Ramos (cell line): ENCODE measurements around the gene THSD7A.

Experiments
- in situ Hi-C: fragments of 300-500 bp; cut with MboI; formaldehyde crosslinking; loops from one replicate; pipeline ENCODE4 v1.14.3; 2022; ENCODE audit warnings: low sequenced_read_pairs; ENCODE audit not compliant: unreplicated experiment

The THSD7A gene

DNA sequence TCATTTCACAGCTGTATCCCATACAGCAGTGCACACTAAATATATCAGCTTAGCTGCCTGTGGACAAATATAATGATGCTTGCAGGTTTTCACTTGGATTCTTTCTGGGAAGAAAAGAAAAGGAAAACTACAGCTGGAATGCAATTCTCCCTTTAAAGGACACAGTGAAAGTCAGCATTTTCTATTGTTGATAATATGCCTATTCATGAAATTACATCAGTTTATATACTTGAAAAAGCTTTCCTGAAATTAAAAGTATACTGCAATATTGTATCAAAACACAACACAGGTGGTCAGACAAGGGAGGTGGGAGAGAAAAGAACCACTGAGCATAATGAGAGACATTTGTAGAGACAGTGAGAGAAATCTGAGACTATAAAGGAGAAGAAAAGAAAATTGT lies 20.3 kb downstream of the THSD7A start:
- in situ Hi-C loops = no loop called here

DNA sequence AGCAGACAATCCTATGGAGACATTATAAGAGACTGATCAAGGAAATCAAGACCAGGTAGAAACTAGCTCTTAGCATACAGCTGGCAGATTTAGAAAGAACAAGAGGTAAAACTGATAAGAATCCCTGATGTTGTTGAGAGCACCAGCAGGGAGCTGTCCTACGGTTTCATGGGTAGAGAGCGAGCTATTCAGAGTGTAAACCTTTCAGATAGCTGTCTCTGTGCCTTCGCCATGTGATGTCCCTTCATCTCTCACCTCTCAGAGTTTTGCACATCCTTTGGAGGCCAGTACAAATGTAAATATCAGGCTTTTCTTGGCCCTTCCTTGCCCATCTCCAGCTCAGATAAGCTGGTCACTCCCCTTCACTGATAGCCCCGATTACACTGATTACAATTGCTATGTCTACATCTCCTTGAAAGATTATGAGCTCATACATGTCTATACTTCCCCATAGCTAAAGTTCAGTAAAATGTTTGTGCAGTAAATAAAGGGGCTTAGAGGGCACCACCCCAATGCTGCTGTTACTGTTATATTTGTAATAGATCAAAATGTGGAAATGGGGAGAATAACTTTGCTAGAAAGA lies 21.9 kb downstream of the THSD7A start:
- in situ Hi-C loops = no loop called here

DNA sequence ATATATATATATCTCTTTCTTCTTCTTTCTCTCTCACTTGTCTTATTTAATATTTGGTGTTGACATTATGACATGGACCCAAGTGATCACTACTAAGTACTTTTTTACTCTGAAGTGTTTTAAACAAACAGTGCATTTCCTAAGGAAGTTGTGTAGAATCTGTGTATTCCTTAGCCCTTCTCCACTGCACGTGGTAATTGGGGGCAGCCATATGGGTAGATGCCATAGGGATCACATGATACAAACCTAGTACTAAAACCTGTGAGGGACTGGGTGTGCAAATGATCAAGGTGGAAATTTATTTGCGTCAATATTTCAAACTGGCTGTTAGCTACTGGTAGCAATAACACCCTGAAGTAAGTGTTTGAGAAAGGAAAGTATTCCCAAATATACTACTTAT lies 25.0 kb downstream of the THSD7A start:
- in situ Hi-C loops = no loop called here

DNA sequence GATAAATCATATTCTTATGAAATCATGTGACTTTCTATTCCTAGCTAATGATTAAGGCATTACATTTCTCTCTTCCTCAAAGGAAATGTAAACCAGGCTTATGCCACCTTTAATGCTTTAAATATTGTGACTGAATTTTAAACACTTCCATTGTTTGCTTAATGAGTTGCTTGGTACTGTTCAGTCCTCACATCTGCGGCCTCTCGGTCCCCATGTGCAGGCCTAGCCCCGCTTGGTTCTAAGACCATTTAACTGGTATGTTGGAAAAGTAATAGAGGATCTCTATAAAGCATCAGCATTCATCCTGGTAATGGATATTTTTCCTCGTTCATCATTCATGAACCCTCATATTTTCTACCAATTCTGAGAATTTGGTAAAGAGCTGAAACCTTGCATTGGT lies 27.4 kb downstream of the THSD7A start:
- in situ Hi-C loops = no loop called here

DNA sequence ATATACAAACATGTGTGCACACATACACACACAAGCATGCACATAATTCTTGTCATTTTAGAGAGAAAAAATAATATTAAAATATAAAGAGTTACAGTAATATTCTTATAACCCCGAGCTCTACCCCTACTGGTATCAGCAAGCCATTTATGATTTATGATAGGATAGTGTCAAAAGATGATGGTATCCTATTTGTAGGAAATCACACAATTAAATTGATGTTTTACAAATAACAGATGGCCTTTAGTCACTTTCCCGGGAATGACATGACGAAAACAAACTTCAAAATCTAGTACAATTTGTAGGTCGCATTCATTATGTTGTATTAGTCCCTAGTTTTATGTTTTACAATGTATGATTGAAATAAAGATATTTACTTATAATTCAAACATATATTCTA lies 36.8 kb downstream of the THSD7A start:
- in situ Hi-C loops = no loop called here

DNA sequence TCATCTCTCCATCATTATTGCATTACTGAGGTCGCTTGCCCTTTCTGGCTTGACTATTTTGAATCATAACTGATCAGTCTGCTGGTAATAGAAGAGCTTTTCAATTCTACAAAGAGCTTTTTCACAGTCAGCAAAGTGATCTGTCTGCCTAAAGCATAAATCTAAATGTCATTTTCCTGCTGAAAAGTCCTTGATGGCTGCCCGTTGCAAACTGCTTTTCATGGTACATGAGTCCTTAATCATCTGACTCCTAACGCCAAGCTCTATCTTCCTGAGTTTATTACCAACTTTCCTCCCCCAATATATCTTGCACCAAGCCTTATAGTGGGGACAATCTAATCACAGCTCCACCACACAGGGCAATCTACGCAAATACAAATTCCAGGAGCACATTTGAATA lies 39.8 kb downstream of the THSD7A start:
- in situ Hi-C loops = no loop called here

DNA sequence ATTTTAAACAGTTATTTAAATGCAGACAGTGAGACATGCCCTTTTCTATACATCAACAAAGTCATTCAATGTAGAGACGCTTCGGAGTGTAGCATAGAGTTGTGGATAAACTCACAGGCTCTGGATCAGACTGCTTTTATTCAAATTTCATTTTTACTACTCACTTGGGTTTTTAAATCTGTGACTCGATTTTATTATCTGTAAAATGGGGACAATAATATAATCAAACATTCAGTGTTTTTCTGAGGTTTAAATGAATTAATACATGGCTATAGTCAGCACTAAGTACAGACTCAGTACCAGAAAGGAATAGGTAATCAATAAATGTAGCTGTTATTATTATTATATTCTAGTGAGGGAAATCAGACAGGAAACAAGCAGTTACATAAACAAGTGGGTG lies 43.4 kb downstream of the THSD7A start:
- in situ Hi-C loops = no loop called here

DNA sequence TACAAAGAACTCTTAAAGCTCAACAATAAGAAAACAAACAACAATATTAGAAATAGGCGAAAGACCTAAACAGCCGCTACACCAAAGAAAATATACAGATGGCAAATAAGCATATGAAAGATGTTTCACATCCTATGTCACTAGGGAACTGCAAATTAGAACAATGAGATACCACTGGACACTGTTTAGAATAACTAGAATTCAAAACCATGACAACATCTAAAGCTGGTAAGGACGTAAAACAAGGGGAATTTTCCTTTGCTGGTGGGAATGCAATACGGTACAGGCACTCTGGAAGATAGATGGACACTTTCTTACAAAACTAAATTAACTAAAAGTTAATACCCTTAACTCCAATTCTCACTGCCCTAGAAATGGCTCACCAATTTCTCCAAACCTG lies 44.5 kb downstream of the THSD7A start:
- in situ Hi-C loops = no loop called here

DNA sequence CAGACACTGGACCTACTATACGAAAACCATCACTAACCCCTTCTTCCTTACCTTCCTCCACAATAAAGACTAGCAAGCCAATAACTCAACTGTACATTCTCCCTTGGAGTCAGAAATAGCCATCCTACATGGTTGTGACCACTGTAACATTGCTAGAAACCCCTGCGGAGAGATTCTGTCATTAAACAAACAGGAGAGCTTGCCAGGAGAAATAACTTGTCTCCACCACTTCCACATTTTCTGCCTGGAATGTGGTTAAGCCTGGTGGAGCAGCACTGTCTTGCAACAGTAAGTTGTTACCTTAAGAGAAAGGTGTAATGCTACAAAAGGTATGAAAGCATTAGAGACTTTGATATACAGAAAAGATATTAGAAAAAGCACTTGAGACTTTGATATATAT lies 45.8 kb downstream of the THSD7A start:
- in situ Hi-C loops = no loop called here

DNA sequence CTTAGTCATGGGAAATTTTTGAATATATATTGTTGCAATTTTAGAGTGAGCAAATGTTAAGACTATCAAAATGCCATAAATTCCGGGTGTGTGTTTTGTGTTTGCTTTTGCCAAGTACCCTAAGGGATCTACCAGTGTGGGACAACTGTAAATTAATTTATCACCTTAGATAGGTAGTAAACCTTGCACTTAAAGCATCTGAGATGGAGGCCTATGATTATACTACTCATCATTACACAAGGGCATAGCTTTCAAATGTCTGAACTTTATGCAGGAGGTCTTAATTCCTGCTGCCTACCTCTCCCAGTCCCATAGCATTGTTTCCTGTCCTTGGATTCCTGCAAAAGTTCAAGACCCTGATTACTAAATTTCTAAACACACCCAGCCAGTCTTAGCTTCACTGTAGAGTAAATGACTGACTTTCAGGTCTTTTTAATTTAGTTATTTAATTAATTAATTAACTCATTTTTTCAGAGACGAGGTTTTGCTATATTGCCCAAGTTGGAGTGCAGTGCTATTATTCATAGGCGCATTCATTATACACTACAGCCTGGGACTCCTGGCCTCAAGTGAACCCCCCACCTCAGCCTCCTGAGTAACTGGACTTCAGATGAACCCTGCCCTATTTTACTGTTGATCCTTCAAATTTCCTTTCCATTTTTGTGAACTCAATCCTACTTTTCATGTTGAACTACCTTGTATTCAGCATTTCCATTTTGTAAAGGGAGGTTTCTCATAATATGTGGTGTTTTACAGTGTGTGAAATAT lies 47.0 kb downstream of the THSD7A start:
- in situ Hi-C loops = no loop called here

DNA sequence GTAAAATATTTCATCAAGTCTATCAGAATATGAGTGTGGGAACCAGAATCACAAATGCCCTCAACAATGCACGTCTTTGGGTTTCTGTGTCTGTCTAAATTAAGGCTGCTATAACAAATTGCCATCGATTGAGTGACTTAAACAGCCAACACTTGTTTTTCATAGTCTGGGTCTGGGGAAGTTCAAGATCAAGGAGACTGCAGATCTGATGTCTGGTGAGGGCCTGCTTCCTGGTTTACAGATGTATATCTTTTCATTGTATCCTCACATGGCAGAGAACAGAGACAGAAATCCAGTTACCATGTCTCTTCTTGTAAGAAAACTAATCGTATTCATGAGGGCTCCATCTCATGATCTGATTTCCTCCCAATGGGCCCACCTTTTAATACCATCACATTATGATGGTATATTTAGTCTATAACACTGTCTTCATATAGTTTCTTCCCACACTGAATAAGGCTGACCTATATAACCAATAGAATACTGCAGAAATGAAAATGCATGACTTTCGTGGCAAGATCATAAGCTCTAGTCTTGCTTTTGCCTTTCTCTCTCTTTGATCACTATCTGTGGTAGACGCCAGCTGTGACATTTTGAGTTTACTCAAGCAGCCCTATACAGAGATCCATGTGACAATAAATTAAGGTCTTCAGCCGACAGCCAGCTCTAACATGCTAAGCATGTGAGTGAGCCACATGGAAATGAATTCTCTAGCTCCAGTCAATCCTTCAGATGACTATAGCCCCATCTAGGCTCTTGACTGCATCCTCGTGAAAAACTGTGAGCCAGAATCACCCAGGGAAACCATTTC lies 51.9 kb downstream of the THSD7A start:
- in situ Hi-C loops = no loop called here

DNA sequence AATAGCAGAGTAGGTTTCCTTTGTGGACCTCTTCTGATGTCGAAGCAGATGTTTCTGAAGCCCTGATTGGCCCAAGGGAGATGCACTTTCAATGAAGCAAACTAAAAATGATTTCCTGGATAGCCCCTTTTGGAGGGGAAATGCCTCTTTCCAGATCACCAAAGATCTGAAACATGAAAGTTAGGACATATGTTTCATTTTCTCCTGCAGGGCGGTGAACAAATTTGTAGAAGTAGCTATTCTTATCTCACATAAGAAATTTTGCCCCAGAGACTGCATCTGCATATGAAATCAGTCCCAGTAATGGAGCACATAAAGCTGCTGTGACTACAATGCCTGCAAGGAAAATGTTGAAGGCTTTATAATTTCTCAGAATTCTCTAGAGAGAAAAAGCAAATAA lies 56.0 kb downstream of the THSD7A start:
- in situ Hi-C loops = no loop called here

DNA sequence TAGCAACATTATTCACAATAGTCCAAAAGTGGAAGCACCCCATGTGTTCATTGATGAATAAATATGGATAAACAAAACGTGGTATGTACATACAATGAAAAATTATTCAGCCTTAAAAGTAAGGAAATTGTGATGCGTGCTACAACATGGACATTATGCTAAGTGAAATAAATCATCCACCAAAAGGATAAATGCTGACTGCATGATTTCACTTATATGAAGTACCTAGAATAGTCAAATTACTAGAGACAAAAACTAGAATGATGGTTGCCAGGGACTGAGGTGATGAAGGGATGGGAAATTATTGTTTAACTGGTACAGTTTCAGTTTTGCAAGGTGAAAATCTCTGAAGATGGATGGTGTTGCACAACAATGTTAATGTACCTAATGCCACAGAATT lies 56.6 kb downstream of the THSD7A start:
- in situ Hi-C loops = no loop called here

DNA sequence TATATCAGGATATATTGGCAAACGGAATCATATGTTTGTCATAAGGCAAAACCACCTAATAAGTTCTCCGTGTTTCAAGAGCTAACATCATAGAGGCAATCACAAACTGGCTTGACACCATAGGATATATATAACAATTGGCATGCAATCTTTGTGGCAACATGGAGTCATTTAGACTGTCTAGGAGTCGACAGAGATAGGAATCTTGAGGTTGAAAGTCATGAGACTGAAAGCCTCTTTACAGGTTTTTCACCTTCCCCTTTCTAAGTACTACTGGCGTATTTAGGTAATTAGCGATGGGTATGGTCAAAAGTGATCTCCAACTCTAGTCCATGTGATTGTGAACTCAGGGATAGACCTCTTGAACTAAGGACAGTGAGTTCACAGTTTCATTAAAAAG lies 63.7 kb downstream of the THSD7A start:
- in situ Hi-C loops = no loop called here

DNA sequence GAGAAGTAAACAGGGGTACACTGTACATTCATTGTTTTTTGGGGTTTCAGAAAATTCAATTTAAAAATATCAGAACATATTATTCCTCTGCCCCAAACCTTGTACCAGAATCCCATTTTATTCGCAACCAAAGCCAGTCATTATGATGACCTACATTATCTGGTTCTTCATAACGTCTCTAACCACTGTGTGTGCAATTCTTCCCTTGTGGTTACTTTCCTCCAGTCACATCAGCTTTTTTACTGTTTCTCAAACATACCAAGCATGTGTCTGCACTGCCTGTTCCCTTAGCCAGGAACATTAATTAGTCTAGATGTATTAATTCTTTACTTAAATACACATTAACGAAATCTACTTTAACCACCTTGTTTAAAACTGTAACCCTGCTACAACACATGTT lies 64.8 kb downstream of the THSD7A start:
- in situ Hi-C loops = no loop called here

DNA sequence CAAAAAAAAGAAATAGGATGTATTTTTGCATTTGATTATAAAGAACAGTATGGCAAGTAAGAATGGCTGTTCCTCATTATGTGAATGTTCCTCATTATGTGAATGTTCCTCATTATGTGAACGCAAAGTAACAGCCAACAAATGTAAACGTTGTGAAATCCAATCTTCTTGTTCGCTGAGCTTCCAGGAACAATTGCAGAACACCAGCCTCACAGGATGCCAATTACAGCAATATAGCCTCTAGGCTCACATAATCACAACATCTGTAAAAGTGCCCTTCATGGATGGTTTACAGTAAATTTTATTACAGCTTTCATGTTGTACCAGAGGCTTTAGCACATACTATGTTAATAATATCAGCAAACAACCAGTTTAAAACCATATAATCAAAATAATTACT lies 71.6 kb downstream of the THSD7A start:
- in situ Hi-C loops = no loop called here

DNA sequence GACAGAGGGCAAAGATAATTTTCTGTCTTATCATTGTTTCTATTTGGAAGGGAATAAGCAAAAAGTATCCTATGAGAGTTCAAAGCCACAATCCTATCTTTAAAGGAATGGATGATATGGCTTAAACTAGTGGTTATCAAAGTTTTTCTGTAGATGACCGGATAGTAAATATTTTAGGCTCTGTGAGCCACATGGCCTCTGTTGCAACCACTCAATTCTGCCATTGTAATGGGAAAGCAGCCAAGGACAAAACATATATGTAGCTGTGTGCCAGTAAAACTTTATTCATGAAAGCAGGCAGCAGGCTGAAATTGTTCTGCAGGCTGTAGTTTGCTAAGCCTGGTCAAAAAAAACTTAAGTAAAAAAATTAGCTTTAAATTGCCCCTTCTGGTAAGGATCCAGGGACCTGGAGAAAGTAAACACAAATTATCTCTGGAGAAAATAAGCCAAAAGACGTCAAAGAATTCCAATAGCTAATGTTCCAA lies 73.3 kb downstream of the THSD7A start:
- in situ Hi-C loops = no loop called here

DNA sequence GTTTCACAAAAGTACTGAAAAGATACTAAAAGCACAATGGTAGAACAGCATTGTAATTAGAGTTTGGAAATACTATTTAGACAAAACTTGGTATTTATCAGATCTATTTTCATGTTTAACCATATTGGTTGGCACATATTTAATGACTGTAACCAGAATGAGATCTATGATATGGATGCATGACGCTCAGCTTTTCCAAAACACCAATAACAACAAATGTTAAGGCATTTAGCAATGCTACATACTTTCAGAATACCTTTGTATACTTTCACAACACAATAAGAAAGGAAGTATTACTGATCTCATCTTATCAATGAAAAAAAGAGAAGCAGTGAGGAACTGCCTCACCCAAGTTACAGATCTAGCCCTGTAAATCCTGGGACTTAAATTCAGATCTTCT lies 74.8 kb downstream of the THSD7A start:
- in situ Hi-C loops = no loop called here

DNA sequence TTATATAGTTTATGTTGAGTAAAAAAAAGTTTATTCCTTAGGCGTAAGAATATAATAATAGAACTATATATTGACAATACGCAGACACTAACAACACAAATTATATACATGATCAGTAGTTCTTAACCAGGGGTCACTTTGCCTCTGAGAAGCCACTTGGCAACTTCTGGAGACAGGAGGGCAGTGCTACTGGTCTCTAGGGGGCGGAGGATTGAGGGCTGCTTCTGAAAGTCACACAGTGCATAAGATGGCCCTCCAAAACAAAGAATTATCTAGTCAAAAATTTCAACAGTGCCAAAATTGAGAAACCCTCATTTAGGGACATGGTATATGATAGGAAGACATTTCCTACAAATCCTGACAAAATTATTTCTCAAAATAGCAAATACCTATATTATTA lies 77.1 kb downstream of the THSD7A start:
- in situ Hi-C loops = no loop called here

DNA sequence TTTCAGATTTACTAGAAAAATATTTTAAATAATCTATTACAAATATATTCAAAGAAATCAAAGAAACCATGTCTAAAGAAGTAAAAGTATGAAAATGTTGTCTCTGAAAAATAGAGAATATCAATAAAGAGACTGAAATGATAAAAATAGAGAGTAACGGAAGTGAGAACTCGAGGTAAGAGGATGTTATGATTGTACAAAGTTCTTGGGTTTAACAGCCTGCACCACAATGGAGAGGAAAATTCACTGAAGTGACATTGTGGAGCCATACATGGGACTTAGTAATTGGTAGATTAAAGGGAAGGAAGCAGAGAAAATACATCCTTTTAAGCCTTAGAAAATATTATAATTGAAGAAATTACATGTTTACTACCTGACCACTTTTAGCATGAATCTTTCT lies 77.9 kb downstream of the THSD7A start:
- in situ Hi-C loops = no loop called here

DNA sequence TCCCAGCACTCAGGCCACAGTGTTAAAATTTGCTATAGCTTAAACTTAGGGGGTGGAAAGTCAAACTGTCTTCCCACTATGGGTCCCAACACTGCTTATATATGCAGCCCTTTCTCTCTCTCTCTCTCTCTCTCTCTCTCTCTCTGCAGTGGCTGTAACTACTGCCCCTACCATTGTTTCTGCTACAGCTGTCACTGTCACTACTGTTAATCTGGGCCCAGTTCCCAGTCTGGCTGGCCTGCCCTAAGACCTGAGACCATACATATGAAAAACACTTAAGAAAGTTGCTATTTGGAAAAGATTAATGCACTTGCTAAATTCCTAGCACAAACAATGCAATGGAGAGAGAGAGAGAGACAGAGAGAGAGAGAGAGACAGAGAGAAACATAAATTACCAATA lies 78.6 kb downstream of the THSD7A start:
- in situ Hi-C loops = no loop called here
